ENCODE data around the gene EDN2. TPM values are rescaled to one million over a fixed set of nuclear protein-coding genes. Genes with fewer than 3 reads are reported as not detected.

EDN2 gene
- total RNA-seq, 1 experiment from 2014 or later = 0.24 TPM

- Mint-ChIP-seq H3K27ac (peak overlapping the region in 1 of 3 experiments; percentile 46; a peak in 1 of 7 replicates), H3K9me3 (no peaks in the 10 kb centered on the region; a peak in 2 of 5 replicates), H3K4me3 (no peak overlapping the region), H3K27me3 (ENCODE audit: low read depth) (peaks cover 2% of the 10 kb centered on the region), H3K4me1 (peaks cover 35 to 47% of the 10 kb centered on the region in 2 experiments), H3K36me3 (ENCODE audit: insufficient read depth in 1 of 3, low read depth in 3 of 3) (no peaks in the 10 kb centered on the region)
- Histone ChIP-seq H3K14ac (ENCODE audit: insufficient read depth, low read length) (no peak overlapping the region; the same call in 1 of the 2 replicates), H3T11ph (ENCODE audit: low read length) (no peak overlapping the region), H3K4ac (ENCODE audit: low read depth, low read length) (no peak overlapping the region), H3K9ac (ENCODE audit: extremely low read depth, insufficient read length, low read length) (no peak overlapping the region), H2BK12ac (ENCODE audit: insufficient read length, low read depth, low read length) (no peak overlapping the region), H3K79me2 (ENCODE audit: insufficient read depth, low read length) (no peaks in the 10 kb centered on the region), H3K4me2 (ENCODE audit: insufficient read depth, insufficient read length, low read length) (no peak overlapping the region), H4K91ac (ENCODE audit: insufficient read length, low read depth, low read length) (no peak overlapping the region), H3K4me1 (ENCODE audit: insufficient read depth, low read length) (no peaks in the 10 kb centered on the region), H4K20me1 (ENCODE audit: control insufficient read depth, insufficient read depth, insufficient read length) (no peaks in the 10 kb centered on the region), H3K56ac (ENCODE audit: insufficient read length, low read depth, low read length) (no peak overlapping the region), H4K5ac (ENCODE audit: insufficient read length, low read depth, low read length) (no peak overlapping the region), H3K79me1 (ENCODE audit: insufficient read depth, low read depth, low read length, poor library complexity, severe bottlenecking) (no peaks in the 10 kb centered on the region), H3K23ac (ENCODE audit: insufficient read length, low read depth, low read length) (no peak overlapping the region), H2BK5ac (ENCODE audit: insufficient read length, low read length) (no peak overlapping the region), H2BK120ac (ENCODE audit: low read depth, low read length, poor library complexity, severe bottlenecking) (no peak overlapping the region), H2BK20ac (ENCODE audit: low read depth, low read length, poor library complexity, severe bottlenecking) (no peak overlapping the region), H3K27ac (ENCODE audit: insufficient read length, low read depth, low read length) (no peak overlapping the region), H3K27me3 (ENCODE audit: insufficient read depth, low read length) (no peaks in the 10 kb centered on the region), H3K23me2 (ENCODE audit: insufficient read length, low read depth, low read length, poor library complexity, severe bottlenecking) (no peaks in the 10 kb centered on the region), H3K9me3 (ENCODE audit: control insufficient read depth, low read depth, low read length) (no peaks in the 10 kb centered on the region), H4K8ac (replicated peaks; ENCODE audit: insufficient read length, low read depth, low read length) (no peak overlapping the region), H2AFZ (ENCODE audit: low read length) (no peak overlapping the region), H2AK5ac (ENCODE audit: insufficient read length, low read length) (no peak overlapping the region), H2BK15ac (ENCODE audit: low read depth, low read length) (no peak overlapping the region), H3K18ac (ENCODE audit: insufficient read length, low read depth, low read length) (no peak overlapping the region)
- no CpG with 5 or more reads among the region's 18 CpGs for WGBS (ENCODE audit: extremely low coverage, insufficient read length, low lambda C conversion rate)
- TF ChIP-seq CTCF (conservative IDR thresholded peaks at IDR 0.05) = no peak
- no peak for DNase-seq
These were observed 2.3 kb downstream of the EDN2 start for GRCh38 chr1:41482001-41482765.

Measured in H9 (cell line).